AG04449 (cell line): ENCODE results near the gene NANOGP8.

Experiments used
- CTCF ChIA-PET: fragments of 350-600 bp; formaldehyde crosslinking; extraction: SDS; loops from one replicate; lab custom pipeline; 2021; ENCODE audit warnings: antibody characterized with exemption; lab: Yijun Ruan, JAX
- POLR2A ChIA-PET: fragments of 400-600, 350-600 bp; formaldehyde crosslinking; extraction: SDS; loops from one replicate; lab custom pipeline; 2020; ENCODE audit warnings: antibody characterized with exemption, inconsistent platforms; lab: Yijun Ruan, JAX
- DNase-seq: peaks from one replicate; pipeline ENCODE4 v3.0.0-alpha.2; 2010; ENCODE audit warnings: low read depth, low spot score
- H3K4me3 ChIP-seq: 2 replicates; pipeline ENCODE4 v1.5.1; 2011; ENCODE audit warnings: low read depth, mild to moderate bottlenecking, control low read depth, low read length
- TF ChIP-seq, protein P1 (sequence below): IDR thresholded peaks from one replicate; pipeline ENCODE4 v1.5.1; 2011; ENCODE audit warnings: mild to moderate bottlenecking, moderate library complexity, low read length, control low read depth, inconsistent platforms; ENCODE audit not compliant: insufficient read depth; ENCODE audit errors: missing control alignments

Gene NANOGP8

DNA sequence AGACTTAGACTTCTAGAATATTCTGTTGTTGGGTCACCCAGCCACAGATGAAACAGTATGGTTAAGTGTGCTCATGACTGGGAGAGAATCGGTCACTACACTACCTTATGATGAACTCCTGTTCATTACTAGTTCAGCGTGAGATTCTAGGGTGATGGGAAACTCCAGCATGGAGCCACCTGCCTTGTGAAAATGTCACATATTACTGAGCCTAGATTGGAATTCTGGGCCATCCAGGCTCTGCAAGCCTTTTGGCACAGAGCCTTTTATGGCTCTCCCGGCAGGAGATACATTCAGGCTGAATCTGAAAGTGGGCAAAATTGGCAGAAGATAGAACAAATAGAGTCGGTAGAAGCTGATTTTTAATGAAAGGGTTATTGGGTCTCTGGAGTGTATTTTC is 19.0 kb downstream of the NANOGP8 start:
- ChIA-PET POLR2A (no interaction called here), CTCF (interaction anchor here (0.6 to 6.1 kb wide), 3 partner anchors 13 to 560 kb away, joined by 3 to 36 read pairs (median 6); no protein-coding TSS in a partner anchor)
- TF ChIP-seq, protein P1, sequence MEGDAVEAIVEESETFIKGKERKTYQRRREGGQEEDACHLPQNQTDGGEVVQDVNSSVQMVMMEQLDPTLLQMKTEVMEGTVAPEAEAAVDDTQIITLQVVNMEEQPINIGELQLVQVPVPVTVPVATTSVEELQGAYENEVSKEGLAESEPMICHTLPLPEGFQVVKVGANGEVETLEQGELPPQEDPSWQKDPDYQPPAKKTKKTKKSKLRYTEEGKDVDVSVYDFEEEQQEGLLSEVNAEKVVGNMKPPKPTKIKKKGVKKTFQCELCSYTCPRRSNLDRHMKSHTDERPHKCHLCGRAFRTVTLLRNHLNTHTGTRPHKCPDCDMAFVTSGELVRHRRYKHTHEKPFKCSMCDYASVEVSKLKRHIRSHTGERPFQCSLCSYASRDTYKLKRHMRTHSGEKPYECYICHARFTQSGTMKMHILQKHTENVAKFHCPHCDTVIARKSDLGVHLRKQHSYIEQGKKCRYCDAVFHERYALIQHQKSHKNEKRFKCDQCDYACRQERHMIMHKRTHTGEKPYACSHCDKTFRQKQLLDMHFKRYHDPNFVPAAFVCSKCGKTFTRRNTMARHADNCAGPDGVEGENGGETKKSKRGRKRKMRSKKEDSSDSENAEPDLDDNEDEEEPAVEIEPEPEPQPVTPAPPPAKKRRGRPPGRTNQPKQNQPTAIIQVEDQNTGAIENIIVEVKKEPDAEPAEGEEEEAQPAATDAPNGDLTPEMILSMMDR, result no peak
- no peak overlapping the region for H3K4me3 ChIP-seq
- no peak for DNase-seq

DNA sequence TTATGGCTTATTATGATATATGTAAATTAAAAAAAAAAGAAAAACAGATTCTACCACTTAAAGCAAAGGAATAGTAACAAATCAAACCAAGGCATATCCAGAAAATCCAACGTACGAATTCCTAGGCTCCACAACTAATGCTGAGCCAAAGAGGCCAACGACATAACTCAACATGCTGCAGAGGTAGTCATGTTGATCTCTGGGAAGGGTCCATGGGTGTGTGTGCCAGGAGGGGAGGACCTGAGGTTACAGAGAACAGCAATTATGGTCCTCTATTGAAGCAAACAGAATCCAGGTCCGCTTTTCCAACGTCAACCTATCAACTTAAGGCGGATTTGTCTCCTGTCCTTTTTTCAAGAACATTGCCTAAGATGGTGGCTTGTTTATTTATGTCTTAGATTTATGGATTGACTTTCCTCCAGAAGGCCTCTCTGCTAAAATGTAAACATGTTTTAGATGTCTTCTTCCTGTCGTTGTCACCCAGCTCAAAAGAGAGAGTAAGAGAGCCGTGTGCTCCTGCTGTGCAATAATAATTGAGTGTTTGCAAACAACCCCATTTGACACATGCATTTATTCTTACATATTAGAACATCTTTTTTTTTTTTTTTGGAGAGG is 20.4 kb downstream of the NANOGP8 start:
- POLR2A ChIA-PET, result no interaction called here
- TF ChIP-seq, protein P1, result no peak
- H3K4me3 ChIP-seq, result no peak overlapping the region

DNA sequence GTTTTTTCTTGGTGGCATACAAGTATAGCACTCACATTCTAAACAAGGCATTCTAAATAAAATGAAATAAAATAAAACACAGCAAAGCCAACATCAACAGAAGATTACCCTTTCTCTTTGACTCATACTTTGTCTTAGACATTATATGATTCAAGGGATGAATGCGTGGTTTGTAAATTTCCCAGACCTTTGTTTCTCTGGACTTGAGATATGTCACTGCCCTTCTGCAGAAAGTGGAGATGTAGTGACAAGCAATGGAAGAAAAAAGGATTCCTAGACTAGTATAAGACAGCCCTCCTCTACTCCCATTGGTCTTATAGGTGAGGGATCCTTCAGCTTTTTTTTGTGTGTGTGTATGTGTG is 22.4 kb downstream of the NANOGP8 start:
- no peak for DNase-seq
- TF ChIP-seq, protein P1, result no peak
- POLR2A ChIA-PET, result no interaction called here
- CTCF ChIA-PET, result interaction anchor here (0.6 kb wide), 1 partner anchor 11 kb away, joined by 3 read pairs; no protein-coding TSS in a partner anchor
- H3K4me3 ChIP-seq, result no peak overlapping the region

More for the DNA sequence above, 20.4 kb downstream of the NANOGP8 start:
- no peak for DNase-seq
- CTCF ChIA-PET, result interaction anchor here (1.0 to 1.9 kb wide), 2 partner anchors 10 to 13 kb away, joined by 3 to 4 read pairs; no protein-coding TSS in a partner anchor

DNA sequence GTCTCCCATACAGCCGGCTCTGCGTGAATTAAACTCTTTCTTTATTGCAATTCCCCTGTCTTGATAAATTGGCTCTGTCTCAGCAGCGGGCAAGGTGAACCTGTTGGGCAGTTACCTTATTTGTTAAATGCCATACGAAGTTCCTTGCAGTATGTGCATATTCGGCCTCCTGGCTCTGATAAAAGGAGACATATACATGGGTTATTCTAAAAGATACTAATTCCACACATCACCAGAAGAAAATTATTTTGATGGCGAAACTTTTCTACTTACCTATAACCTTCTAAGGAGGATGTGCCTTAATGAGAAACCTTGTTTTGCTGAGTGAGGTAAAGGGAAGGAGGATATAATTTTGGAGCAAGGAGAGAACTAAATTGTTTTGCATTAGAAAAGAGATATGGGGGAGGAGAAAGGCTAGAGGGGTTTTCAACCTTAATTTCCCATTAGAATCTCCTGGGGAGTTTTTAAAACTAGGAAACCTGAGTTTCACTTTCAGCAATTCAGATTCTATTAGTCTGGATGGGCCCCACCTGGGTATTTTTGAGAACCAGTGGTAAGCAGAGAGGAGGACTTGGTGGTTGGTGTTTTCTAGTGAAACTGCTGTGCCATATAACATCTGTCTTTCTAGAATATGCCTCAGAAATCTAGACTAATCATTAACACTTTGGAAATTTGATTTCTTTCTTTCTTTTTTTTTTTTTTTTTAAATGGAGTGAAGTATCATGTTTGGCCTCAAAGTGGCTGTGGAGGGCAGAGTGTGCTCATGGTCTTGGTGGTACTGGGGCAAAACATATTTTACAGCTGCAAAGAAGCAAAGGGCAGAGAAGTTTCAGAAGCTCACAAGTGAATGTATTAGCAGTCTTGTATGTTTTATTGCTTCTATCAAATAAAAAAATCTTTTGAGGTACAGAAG is 23.0 kb downstream of the NANOGP8 start:
- CTCF ChIA-PET, result interaction anchor here (0.6 to 2.1 kb wide), 2 partner anchors 11 to 16 kb away, joined by 3 to 5 read pairs; no protein-coding TSS in a partner anchor
- no peak overlapping the region for H3K4me3 ChIP-seq
- no peak for DNase-seq
- TF ChIP-seq, protein P1, result no peak
- POLR2A ChIA-PET, result interaction anchor here (0.5 kb wide), 1 partner anchor 80 kb away, joined by 3 read pairs; no protein-coding TSS in a partner anchor

DNA sequence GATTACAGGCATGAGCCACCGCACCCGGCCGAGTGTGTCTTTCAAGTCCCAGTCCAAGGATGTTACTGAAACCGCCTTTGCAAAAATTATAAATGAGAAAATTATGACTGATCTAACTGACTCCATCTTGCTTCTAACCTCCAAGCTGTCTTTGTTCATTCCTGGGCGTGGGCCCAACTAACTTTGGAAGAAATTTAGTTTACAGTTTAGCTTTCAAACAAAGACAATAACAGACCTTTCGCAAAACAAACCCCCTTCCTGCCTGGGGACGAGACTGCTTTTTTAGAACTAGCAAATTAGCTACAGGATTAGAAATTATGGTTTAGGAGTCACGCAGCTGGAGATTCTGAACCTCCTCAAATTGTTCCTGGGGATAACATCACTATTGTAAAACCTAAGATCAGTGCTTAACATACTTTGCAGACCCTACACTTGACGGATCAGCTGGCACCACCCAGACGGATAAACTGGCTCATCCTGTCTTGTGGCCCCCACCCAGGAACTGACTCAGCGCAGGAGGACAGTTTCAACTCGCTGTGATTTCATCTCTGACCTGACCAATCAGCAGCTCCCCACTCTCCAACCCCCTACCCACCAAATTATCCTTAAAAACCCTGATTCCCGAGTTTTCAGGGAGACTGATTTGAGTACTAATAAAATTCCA is 23.8 kb downstream of the NANOGP8 start:
- H3K4me3 ChIP-seq, result no peak overlapping the region
- CTCF ChIA-PET, result interaction anchor here (2.1 kb wide), 1 partner anchor 17 kb away, joined by 5 read pairs; no protein-coding TSS in a partner anchor
- TF ChIP-seq, protein P1, result no peak
- no peak for DNase-seq
- POLR2A ChIA-PET, result interaction anchor here (0.5 kb wide), 1 partner anchor 81 kb away, joined by 3 read pairs; no protein-coding TSS in a partner anchor
